ENCODE results near the gene POM121C. TPM values are rescaled to one million over a fixed set of nuclear protein-coding genes. Genes with fewer than 3 reads are reported as not detected.
"Not testable (repeated sequence)": the region's sequence is repeated elsewhere in the genome, so short reads cannot be mapped to it uniquely, and the experiment has no call there.

The POM121C gene
- total RNA-seq, 1 donor from 2014 or later, result 17.9 TPM

GRCh38 chr7:75442465-75443111 is 43.5 kb downstream of the POM121C start:
- DNase-seq (peak; percentile 46), ATAC-seq (ENCODE audit: poor library complexity) (peak; percentile 100)
- intact Hi-C loops (cut with DNase I), result not testable (repeated sequence)

- intact Hi-C loops (cut with DNase I); DNase-seq: not testable (repeated sequence)
- ATAC-seq (ENCODE audit: poor library complexity), result peak; percentile 60
Observed at GRCh38 chr7:75442101-75442464, 44.0 kb downstream of the POM121C start.

- DNase-seq; ATAC-seq (ENCODE audit: poor library complexity); intact Hi-C loops (cut with DNase I): not testable (repeated sequence)
Observed at GRCh38 chr7:75439000-75439399, 47.1 kb downstream of the POM121C start.

GRCh38 chr7:75423481-75423880 is 62.6 kb downstream of the POM121C start:
- intact Hi-C loops (cut with DNase I); DNase-seq; ATAC-seq (ENCODE audit: poor library complexity): not testable (repeated sequence)

- ATAC-seq (ENCODE audit: poor library complexity); intact Hi-C loops (cut with DNase I); DNase-seq: not testable (repeated sequence)
Observed at GRCh38 chr7:75421798-75422710, 64.0 kb downstream of the POM121C start.

GRCh38 chr7:75420152-75420551 is 65.9 kb downstream of the POM121C start:
- intact Hi-C loops (cut with DNase I); DNase-seq; ATAC-seq (ENCODE audit: poor library complexity): not testable (repeated sequence)

GRCh38 chr7:75419693-75420092 is 66.4 kb downstream of the POM121C start:
- intact Hi-C loops (cut with DNase I), result not testable (repeated sequence)

GRCh38 chr7:75419210-75419609 is 66.9 kb downstream of the POM121C start:
- ATAC-seq (ENCODE audit: poor library complexity); intact Hi-C loops (cut with DNase I); DNase-seq: not testable (repeated sequence)

More at GRCh38 chr7:75419693-75420092, 66.4 kb downstream of the POM121C start:
- ATAC-seq (ENCODE audit: poor library complexity) (peak; percentile 81), DNase-seq (peak; percentile 80)

GRCh38 chr7:75418292-75418858 is 67.7 kb downstream of the POM121C start:
- DNase-seq; intact Hi-C loops (cut with DNase I): not testable (repeated sequence)
- peak; percentile 30 for ATAC-seq (ENCODE audit: poor library complexity)

- DNase-seq; ATAC-seq (ENCODE audit: poor library complexity); intact Hi-C loops (cut with DNase I): not testable (repeated sequence)
Observed at GRCh38 chr7:75416787-75417186, 69.3 kb downstream of the POM121C start.

GRCh38 chr7:75415829-75416373 is 70.2 kb downstream of the POM121C start:
- intact Hi-C loops (cut with DNase I); DNase-seq; ATAC-seq (ENCODE audit: poor library complexity): not testable (repeated sequence)

GRCh38 chr7:75415428-75415817 is 70.7 kb downstream of the POM121C start:
- ATAC-seq (ENCODE audit: poor library complexity); intact Hi-C loops (cut with DNase I); DNase-seq: not testable (repeated sequence)

- intact Hi-C loops (cut with DNase I); ATAC-seq (ENCODE audit: poor library complexity); DNase-seq: not testable (repeated sequence)
Observed at GRCh38 chr7:75414708-75415427, 71.2 kb downstream of the POM121C start.

GRCh38 chr7:75414204-75414603 is 71.9 kb downstream of the POM121C start:
- intact Hi-C loops (cut with DNase I), result not testable (repeated sequence)

GRCh38 chr7:75410823-75411173 is 75.3 kb downstream of the POM121C start:
- DNase-seq; ATAC-seq (ENCODE audit: poor library complexity); intact Hi-C loops (cut with DNase I): not testable (repeated sequence)

More at GRCh38 chr7:75414204-75414603, 71.9 kb downstream of the POM121C start:
- not testable (repeated sequence) for DNase-seq; ATAC-seq (ENCODE audit: poor library complexity)

- ATAC-seq (ENCODE audit: poor library complexity), result peak; percentile 98
- intact Hi-C loops (cut with DNase I); DNase-seq: not testable (repeated sequence)
Observed at GRCh38 chr7:75409880-75410822, 75.9 kb downstream of the POM121C start.

- DNase-seq; intact Hi-C loops (cut with DNase I): not testable (repeated sequence)
- peak; percentile 7 for ATAC-seq (ENCODE audit: poor library complexity)
Observed at GRCh38 chr7:75404663-75405062, 81.4 kb downstream of the POM121C start.

Measured in Right ventricle myocardium superior (tissue), 1 donor.